Peyer's patch (tissue), 4 donors: ENCODE data around the gene LHX3.
"Not testable (repeated sequence)": the region's sequence is repeated elsewhere in the genome, so short reads cannot be mapped to it uniquely, and the experiment has no call there.

Experiments used
- CTCF ChIP-seq, 6 experiments: fragments of 450-650 bp in 4 of 6; fragments of 200-600 bp in 2 of 6; sonication (generic) in 1 of 6; IDR thresholded peaks; one replicate each; pipeline ENCODE4 v1.5.1; 2017 to 2019; ENCODE audit warnings: antibody characterized with exemption in 6 of 6, mild to moderate bottlenecking in 3 of 6, moderate library complexity in 1 of 6
- POLR2A ChIP-seq, 2 donors: fragments of 450-650 bp; IDR thresholded peaks; one replicate each; pipeline ENCODE4 v1.5.1; 2017; ENCODE audit warnings: antibody characterized with exemption in 2 of 2, mild to moderate bottlenecking in 2 of 2, moderate library complexity in 2 of 2

- not testable (repeated sequence) for TF ChIP-seq CTCF, POLR2A (IDR thresholded peaks at IDR 0.05)
These were observed 31.8 kb upstream of the LHX3 start for GRCh38 chr9:136236471-136237410.
